GM12892 (cell line): ENCODE measurements around the gene MALL.
"Not testable (repeated sequence)": the region's sequence is repeated elsewhere in the genome, so short reads cannot be mapped to it uniquely, and the experiment has no call there.

Experiments used
- POLR2A ChIP-seq: IDR thresholded peaks from 2 replicates; pipeline ENCODE4 v1.6.1; 2011; ENCODE audit warnings: low read depth, low read length, control low read depth
- POLR2AphosphoS5 ChIP-seq: IDR thresholded peaks from 2 replicates; pipeline ENCODE4 v1.6.1; 2011; ENCODE audit warnings: low read depth, low read length, control low read depth

GRCh38 chr2:110062332-110062731, 53.3 kb downstream of the MALL start:
- TF ChIP-seq POLR2A, POLR2AphosphoS5: not testable (repeated sequence)
